ENCODE data around the gene ZNF407.

DNA sequence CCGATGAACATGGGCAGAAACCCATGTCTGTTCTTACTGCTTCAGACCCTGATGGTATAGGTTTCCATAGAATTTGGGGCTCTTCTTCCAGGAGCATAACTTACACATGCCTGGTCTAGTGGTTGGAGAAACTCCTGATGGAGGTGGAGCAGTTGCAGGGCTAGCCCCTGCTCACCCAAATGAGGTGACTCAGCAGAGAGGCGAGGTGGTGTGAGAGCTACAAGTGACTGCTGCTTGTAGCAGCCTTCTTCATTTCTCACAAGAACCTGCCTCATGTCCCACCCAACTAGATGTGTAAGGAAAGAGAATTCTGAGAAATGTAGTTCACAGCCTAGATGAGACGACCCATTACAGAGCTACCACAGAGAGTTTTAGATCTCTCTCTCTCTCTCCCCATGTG is 105.3 kb downstream of the ZNF407 start:
- TF ChIP-seq SUZ12 (IDR thresholded peaks at IDR 0.05) (no peak), FOXA1 (IDR thresholded peaks at IDR 0.05) (no peak), ZNF384 (IDR thresholded peaks at IDR 0.05) (no peak), TARDBP (IDR thresholded peaks at IDR 0.05) (no peak), ELF4 (IDR thresholded peaks at IDR 0.05) (no peak), CTBP1 (IDR thresholded peaks at IDR 0.05; ENCODE audit: borderline replicate concordance) (no peak), BHLHE40 (IDR thresholded peaks at IDR 0.05; ENCODE audit: borderline replicate concordance) (no peak), SP1 (IDR thresholded peaks at IDR 0.05) (no peak), ARNT (IDR thresholded peaks at IDR 0.05) (no peak), LEF1 (IDR thresholded peaks at IDR 0.05; ENCODE audit: borderline replicate concordance) (no peak), FOXM1 (IDR thresholded peaks at IDR 0.05; ENCODE audit: borderline replicate concordance) (no peak), HDGF (IDR thresholded peaks at IDR 0.05; ENCODE audit: borderline replicate concordance) (no peak), FOXK2 (IDR thresholded peaks at IDR 0.05) (no peak)
- TF ChIP-seq, protein P1, sequence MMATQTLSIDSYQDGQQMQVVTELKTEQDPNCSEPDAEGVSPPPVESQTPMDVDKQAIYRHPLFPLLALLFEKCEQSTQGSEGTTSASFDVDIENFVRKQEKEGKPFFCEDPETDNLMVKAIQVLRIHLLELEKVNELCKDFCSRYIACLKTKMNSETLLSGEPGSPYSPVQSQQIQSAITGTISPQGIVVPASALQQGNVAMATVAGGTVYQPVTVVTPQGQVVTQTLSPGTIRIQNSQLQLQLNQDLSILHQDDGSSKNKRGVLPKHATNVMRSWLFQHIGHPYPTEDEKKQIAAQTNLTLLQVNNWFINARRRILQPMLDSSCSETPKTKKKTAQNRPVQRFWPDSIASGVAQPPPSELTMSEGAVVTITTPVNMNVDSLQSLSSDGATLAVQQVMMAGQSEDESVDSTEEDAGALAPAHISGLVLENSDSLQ (IDR thresholded peaks at IDR 0.05), result no peak
